Vagina (tissue), 2 donors: Measurements from ENCODE around the gene RFTN1.

ENCODE experiments used
- CTCF ChIP-seq, 3 experiments: fragments of 450-650 bp in 2 of 3; fragments of 200-600 bp in 1 of 3; sonication (generic) in 1 of 3; IDR thresholded peaks; one replicate each; pipeline ENCODE4 v1.5.1; 2017 to 2019; ENCODE audit warnings: antibody characterized with exemption in 3 of 3, mild to moderate bottlenecking in 2 of 3, moderate library complexity in 2 of 3
- POLR2A ChIP-seq, 2 donors: fragments of 450-650 bp; IDR thresholded peaks; one replicate each; pipeline ENCODE4 v1.6.1; 2017; ENCODE audit warnings: antibody characterized with exemption in 2 of 2, mild to moderate bottlenecking in 2 of 2, moderate library complexity in 2 of 2
- POLR2AphosphoS5 ChIP-seq, 2 donors: sonication (generic); formaldehyde crosslinking; IDR thresholded peaks; one replicate each; pipeline ENCODE4 v1.9.0; 2017; ENCODE audit warnings: antibody characterized with exemption in 2 of 2, mild to moderate bottlenecking in 2 of 2, low read depth in 1 of 2; ENCODE audit not compliant: insufficient read depth in 1 of 2

- TF ChIP-seq CTCF (IDR thresholded peaks at IDR 0.05) (no peak), POLR2A (IDR thresholded peaks at IDR 0.05) (no peak), POLR2AphosphoS5 (IDR thresholded peaks at IDR 0.05; ENCODE audit: insufficient read depth in 1 of 2, low read depth in 1 of 2) (no peak)
Measured at GRCh38 chr3:16425398-16426028, 88.0 kb downstream of the RFTN1 start.
